C4-2B (cell line): ENCODE results near the gene HSPB6.

Experiments used
- H3K27ac ChIP-seq: fragments of 450-650 bp; 2 replicates; pipeline ENCODE4 v1.5.1; 2017
- ZFX ChIP-seq: fragments of 450-650 bp; IDR thresholded peaks from 2 replicates; pipeline ENCODE4 v1.6.1; 2017
- TF ChIP-seq, protein P1 (sequence below): fragments of 450-650 bp; conservative IDR thresholded peaks from 2 replicates; pipeline ENCODE4 v1.5.1; 2017; ENCODE audit warnings: mild to moderate bottlenecking

The HSPB6 gene

DNA sequence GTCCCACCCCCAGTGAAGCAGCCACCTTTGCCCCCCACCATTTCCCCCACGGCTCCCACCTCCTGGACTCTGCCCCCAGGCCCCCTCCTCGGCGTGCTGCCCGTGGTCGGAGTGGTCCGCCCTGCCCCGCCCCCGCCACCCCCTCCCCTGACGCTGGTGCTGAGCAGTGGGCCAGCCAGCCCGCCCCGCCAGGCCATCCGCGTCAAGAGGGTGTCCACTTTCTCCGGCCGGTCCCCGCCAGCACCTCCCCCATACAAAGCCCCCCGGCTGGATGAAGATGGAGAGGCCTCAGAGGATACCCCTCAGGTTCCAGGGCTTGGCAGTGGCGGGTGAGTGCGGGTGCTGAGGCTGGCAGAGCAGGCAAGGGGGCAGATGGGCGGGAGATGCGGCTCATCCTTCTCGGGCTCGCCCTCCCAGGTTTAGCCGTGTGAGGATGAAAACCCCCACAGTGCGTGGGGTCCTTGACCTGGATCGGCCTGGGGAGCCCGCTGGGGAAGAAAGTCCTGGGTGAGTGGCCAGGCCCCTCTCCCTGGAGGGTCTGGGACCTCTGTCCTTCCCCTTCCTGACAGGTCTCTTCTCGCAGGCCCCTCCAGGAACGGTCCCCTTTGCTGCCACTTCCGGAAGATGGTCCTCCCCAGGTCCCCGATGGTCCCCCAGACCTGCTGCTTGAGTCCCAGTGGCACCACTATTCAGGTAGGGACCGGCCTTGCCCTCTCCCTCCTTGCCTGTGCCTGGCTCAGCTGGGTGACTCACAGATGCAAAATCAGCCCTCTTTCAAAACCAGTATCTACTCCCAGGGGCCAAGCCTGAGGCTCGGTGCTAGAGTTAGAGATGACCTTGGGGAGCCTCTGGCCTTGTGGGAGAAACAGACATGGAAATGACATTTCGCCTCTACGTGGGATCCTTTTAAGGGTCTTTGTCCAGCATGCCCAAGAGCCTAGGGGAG is 23.4 kb downstream of the HSPB6 start:
- no peak overlapping the region for H3K27ac ChIP-seq
- no peak for TF ChIP-seq ZFX
- TF ChIP-seq, protein P1, sequence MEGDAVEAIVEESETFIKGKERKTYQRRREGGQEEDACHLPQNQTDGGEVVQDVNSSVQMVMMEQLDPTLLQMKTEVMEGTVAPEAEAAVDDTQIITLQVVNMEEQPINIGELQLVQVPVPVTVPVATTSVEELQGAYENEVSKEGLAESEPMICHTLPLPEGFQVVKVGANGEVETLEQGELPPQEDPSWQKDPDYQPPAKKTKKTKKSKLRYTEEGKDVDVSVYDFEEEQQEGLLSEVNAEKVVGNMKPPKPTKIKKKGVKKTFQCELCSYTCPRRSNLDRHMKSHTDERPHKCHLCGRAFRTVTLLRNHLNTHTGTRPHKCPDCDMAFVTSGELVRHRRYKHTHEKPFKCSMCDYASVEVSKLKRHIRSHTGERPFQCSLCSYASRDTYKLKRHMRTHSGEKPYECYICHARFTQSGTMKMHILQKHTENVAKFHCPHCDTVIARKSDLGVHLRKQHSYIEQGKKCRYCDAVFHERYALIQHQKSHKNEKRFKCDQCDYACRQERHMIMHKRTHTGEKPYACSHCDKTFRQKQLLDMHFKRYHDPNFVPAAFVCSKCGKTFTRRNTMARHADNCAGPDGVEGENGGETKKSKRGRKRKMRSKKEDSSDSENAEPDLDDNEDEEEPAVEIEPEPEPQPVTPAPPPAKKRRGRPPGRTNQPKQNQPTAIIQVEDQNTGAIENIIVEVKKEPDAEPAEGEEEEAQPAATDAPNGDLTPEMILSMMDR: no peak

DNA sequence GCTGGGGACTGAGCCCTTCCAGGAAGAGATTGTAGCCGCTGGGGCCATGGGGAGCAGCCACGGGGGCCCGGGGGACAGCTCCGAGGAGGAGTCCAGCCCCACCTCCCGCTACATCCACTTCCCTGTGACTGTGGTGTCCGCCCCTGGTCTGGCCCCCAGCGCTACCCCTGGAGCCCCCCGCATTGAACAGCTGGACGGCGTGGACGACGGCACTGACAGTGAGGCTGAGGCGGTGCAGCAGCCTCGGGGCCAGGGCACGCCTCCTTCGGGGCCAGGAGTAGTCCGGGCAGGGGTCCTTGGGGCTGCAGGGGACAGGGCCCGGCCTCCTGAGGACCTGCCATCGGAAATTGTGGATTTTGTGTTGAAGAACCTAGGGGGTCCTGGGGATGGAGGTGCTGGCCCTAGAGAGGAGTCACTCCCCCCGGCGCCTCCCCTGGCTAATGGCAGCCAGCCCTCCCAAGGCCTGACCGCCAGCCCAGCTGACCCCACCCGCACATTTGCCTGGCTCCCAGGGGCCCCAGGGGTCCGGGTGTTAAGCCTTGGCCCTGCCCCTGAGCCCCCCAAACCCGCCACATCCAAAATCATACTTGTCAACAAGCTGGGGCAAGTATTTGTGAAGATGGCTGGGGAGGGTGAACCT is 24.2 kb downstream of the HSPB6 start:
- TF ChIP-seq ZFX: no peak
- TF ChIP-seq, protein P1: no peak
- H3K27ac ChIP-seq: no peak overlapping the region

DNA sequence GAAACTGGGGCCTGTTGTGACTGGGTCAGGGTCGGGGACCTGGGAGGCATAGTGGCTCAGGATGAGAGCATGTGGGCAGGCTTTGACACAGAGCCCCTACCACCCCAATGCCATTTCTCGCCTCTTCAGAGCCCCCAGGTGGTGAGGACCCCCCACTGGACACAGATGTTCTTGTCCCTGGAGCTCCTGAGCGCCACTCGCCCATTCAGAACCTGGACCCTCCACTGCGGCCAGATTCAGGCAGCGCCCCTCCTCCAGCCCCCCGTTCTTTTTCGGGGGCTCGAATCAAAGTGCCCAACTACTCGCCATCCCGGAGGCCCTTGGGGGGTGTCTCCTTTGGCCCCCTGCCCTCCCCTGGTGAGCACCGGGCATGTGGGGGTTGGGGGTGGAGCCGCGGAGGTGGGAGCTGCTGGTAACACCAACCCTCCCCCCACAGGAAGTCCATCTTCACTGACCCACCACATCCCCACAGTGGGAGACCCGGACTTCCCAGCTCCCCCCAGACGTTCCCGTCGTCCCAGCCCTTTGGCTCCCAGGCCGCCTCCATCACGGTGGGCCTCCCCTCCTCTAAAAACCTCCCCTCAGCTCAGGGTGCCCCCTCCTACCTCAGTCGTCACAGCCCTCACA is 24.9 kb downstream of the HSPB6 start:
- TF ChIP-seq, protein P1: no peak
- no peak for TF ChIP-seq ZFX
- no peak overlapping the region for H3K27ac ChIP-seq

DNA sequence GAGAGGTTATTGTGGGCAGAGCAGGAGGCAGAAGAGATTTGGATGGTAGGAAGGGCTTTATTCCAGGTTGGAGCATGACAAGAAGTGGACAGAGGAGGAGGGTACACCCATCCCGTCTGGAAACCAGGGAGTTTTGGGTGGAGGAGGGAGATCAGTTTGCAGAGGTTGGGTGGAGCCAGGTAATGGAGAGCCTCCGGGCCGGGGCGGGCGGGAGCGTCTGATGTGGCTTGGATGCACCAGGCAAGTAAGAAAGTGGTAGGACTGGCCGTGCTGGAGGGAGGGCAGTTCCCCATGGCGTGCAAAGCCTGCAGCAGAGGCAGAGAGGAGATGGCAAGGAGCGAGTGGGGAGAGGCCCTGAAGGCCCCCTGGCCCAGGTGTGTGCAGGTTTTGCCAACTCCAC is 25.5 kb downstream of the HSPB6 start:
- no peak overlapping the region for H3K27ac ChIP-seq
- TF ChIP-seq, protein P1: no peak

DNA sequence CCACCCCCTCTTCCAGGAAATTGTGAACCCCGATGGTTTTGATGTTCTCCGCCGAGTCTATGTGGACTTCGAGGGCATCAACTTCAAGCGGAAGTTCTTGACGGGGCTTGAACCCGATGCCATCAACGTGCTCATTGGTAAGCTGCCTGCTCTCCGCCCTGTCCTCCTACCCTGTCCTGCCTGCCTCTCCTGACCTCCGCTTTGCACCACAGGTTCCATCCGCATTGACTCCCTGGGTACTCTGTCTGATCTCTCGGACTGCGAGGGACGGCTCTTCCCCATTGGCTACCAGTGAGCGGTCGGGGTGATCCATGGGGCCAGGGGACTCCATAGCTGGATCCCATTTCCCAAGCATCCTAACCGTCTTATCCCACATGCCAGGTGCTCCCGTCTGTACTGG is 26.5 kb downstream of the HSPB6 start:
- no peak for TF ChIP-seq ZFX
- TF ChIP-seq, protein P1: no peak
- H3K27ac ChIP-seq: no peak overlapping the region

DNA sequence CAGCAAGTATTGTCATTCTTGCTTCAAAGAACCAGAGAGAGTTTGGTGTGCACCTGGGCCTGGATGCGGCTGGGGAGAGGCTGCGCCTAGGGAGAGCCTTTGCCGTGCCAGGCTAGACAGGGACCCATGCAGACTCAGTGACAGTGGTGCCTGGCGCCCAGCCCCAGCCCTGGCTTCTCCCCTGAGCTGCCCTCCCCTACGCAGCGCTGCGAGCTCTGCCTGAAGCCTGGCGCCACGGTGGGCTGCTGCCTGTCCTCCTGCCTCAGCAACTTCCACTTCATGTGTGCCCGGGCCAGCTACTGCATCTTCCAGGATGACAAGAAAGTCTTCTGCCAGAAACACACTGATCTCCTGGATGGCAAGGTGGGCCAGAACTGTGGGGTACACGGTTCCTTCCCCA is 27.1 kb downstream of the HSPB6 start:
- H3K27ac ChIP-seq: no peak overlapping the region
- TF ChIP-seq, protein P1: no peak
- no peak for TF ChIP-seq ZFX

DNA sequence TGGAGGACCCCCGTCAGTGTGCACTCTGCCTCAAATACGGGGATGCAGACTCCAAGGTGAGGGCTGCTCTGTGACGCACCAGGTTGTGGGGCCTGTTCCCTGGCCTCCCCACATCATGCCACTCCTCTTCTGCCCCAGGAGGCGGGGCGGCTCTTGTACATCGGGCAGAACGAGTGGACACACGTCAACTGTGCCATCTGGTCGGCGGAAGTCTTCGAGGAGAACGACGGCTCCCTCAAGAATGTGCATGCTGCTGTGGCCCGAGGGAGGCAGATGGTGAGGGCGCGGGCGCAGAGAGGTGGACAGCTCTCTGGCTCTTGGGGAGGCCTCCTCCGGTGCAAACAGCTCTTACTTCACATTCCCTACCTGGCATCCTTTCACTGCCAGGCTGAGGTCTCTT is 27.8 kb downstream of the HSPB6 start:
- H3K27ac ChIP-seq: no peak overlapping the region
- no peak for TF ChIP-seq ZFX
- TF ChIP-seq, protein P1: no peak
